ENCODE results near the gene CDC34. TPM values are rescaled to one million over a fixed set of nuclear protein-coding genes. Genes with fewer than 3 reads are reported as not detected.

Gene CDC34
- total RNA-seq, 1 donor, result 31.0 TPM

DNA sequence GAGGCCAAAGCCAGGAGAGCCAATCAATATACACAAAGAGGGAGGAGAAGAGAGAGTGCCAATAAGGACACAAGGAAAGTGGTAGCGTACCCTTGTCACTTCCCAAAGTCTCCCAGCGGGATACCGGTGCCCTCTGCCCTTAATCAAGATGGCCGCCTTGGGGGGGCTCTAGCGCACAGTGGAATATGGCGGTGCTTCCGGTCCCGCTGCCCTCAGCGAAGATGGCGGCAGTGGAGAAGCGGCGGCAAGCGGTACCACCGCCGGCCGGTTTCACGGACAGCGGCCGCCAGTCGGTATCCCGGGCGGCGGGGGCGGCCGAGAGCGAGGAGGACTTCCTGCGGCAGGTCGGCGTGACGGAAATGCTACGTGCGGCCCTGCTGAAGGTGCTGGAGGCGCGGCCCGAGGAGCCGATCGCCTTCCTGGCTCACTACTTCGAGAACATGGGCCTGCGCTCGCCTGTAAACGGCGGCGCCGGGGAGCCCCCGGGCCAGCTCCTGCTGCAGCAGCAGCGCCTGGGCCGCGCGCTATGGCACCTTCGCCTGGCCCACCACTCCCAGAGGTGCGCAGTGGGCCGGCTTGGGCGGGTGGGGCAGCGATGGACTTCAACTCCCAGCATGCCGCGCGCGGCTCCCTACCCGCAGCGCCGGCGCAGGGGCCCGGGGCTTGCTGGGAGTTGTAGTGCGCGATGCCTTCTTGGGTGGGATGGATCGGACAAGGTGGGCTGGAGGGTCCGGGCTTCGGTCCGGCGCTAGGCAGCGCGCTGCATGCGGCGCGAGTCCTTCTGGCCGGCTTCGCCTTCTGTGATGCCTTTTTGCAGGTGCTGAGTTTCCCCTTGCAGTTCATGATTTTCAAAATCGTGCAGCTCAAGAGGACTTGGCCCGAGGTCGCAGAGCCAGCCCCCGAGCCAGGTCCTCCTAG lies 24.0 kb upstream of the CDC34 start, which contains the start of gene TPGS1:
TSS of gene TPGS1 (plus strand) at position 212 of the 918 bp plus-strand sequence. CDS start at position 222, 10 bp downstream.
- peak within 1 kb of the TSS; percentile 94 for H3K4me3 ChIP-seq (ENCODE audit: low read depth, low read length)
- TF ChIP-seq, protein P1, sequence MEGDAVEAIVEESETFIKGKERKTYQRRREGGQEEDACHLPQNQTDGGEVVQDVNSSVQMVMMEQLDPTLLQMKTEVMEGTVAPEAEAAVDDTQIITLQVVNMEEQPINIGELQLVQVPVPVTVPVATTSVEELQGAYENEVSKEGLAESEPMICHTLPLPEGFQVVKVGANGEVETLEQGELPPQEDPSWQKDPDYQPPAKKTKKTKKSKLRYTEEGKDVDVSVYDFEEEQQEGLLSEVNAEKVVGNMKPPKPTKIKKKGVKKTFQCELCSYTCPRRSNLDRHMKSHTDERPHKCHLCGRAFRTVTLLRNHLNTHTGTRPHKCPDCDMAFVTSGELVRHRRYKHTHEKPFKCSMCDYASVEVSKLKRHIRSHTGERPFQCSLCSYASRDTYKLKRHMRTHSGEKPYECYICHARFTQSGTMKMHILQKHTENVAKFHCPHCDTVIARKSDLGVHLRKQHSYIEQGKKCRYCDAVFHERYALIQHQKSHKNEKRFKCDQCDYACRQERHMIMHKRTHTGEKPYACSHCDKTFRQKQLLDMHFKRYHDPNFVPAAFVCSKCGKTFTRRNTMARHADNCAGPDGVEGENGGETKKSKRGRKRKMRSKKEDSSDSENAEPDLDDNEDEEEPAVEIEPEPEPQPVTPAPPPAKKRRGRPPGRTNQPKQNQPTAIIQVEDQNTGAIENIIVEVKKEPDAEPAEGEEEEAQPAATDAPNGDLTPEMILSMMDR (IDR thresholded peaks at IDR 0.05; ENCODE audit: insufficient read depth, low read length), result no peak
- peak; percentile 63 for DNase-seq (ENCODE audit: low read depth)

DNA sequence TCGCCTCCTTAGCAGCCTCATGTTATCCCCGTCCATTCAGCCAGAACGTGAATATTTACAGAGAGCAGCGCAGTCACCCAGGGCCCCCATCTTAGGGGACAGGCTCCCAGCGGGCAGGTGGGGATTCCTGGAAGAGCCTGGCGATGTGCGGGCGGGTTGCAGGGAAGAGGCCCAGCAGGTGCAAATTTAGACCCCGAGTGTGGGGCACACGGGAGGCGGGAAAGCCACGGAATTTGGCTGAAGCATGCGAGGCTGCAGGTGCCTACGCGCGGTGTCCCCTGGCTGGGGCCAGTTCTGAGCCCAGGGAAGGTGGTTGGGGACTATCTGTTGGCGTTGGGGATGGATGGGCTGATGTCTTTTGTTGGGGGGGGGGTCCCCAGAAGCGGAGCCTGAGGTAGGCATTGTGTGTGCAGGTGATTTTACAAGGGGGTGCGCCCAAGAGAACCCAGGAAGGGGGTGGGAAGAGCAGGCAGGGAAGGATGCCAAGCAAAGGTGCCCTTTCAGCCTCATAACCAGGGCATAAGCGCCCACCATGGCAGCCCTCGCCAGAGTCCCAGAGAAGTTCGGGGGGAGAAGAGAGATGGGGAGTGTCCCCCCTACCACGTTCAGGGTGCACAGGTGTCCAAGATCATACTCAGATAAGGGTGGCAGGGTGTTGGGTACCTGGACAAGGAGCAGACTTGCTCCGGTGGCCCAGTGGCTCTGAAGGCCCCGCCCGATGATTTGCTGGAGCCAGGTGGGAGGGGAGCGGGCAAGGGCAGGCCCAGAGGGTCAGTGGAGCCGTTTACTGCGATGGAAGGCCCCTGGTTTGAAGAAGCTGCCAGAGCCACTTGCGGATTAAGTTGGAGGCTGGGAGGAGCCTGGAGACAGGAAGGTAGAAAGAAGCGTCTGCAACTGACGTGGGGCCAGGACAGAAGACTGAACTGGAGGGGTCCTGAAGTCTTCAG lies 23.1 kb upstream of the CDC34 start:
- TF ChIP-seq, protein P1 (IDR thresholded peaks at IDR 0.05; ENCODE audit: insufficient read depth, low read length), result no peak
- DNase-seq (ENCODE audit: low read depth), result no peak
- peak overlapping the region; percentile 94 for H3K4me3 ChIP-seq (ENCODE audit: low read depth, low read length)

DNA sequence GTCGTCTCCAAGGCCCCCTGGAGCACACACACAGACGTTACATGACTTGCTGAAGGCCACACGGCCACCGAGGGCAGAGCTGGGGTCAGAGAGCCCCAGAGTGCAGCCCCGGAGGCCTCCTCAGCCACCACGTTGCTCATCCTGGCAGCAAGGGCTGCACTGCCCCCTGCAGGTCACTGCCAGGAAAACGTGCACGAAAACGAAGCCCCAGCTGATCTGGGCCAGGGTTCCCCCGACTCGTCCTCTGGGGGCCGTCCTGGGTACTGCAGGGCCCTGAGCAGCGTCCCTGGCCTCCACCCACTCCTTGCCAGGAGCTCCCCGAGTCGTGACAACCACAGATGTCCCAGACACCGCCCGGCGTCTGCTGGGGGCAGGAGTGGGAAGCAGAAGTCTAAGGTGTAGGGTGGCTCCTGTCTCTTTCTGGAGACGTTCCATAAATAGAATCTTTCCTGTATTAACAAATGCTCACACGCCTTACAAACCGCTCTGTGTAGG lies 20.9 kb upstream of the CDC34 start:
- H3K4me3 ChIP-seq (ENCODE audit: low read depth, low read length), result no peak overlapping the region

DNA sequence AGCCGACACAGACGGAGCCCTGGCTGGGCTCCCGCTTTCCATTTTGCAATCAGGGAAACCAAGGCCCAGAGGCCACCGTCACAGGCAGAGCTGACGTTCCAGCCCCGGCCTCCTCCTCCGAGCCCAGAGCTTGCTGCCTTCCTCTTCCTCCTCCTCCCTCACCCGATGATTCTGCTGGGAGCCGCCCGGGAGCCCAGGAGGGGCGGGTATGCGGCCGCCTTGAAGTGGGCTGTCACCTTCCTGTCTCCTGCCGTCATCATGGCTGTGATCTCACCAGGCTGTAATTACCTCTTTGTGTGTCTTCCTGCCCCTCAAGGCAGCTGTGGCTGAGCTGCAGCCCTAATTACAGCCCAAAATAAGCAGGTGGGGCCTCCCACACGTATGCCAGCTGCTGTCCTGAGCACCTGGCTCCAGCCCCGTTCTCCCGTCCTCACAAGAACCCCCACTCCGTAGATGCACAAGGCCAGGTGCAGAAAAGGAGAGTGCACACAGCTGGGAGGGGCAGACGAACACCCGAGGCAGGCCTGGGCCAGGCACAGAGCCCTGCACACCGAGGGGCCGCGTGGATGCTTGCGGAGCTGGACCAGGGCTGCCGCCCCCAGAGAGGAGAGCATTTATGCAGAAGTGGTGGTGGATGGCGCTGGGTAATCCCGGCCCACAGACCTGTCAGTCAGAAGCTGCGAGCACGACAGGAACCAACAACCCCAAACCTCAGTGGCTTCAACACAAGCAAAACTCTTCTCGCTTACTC lies 20.3 kb upstream of the CDC34 start:
- TF ChIP-seq, protein P1 (IDR thresholded peaks at IDR 0.05; ENCODE audit: insufficient read depth, low read length), result no peak
- no peak overlapping the region for H3K4me3 ChIP-seq (ENCODE audit: low read depth, low read length)
- DNase-seq (ENCODE audit: low read depth), result no peak

More for the DNA sequence above, 20.9 kb upstream of the CDC34 start:
- TF ChIP-seq, protein P1 (IDR thresholded peaks at IDR 0.05; ENCODE audit: insufficient read depth, low read length), result peak; percentile 94
- peak; percentile 76 for DNase-seq (ENCODE audit: low read depth)

DNA sequence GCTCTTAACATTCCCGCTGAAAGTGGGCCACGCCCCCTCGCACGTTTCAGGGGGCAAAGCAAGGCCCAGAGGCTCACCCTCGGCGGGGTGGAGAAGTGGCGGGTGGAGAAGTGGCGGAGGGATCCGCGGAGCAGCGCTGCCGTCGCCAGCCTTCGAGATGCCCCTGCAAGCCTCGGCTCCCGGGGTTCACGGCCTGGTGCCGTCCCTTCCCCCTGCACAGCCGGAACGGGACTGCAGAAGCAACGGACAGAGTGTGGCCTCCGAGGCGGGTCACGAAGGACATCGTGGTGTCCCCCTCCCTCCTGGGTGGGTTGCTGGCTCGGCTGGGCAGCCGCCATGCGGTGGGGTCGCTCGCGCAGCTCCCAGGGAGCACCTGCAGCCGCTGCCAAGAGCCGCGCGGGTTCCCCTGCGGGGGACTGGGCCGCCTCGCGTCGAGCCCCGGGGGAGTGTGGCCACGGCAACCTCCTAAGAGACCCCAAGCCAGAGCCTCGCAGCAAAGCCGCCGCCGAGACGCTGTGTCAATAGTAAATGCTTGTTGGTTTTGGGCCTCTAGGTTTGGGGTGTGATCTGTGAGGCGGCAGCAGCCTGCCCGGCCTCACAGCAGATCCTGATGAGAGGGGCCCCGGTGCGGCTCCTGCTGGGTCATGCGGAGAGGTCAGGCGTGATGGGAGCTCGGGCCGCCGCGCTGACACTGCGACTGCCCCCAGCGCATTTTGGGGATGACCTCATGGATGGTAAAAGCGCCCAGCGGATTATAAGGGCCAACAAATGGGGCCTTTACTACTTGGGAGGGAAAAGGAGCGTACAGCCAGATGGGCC lies 18.8 kb upstream of the CDC34 start:
- TF ChIP-seq, protein P1 (IDR thresholded peaks at IDR 0.05; ENCODE audit: insufficient read depth, low read length), result no peak
- no peak for DNase-seq (ENCODE audit: low read depth)
- H3K4me3 ChIP-seq (ENCODE audit: low read depth, low read length), result no peak overlapping the region
